Activated naive CD4-positive, alpha-beta T cell treated with anti-CD3 and anti-CD28 coated beads, Interleukin-2, amount 50 U/mL, for 24 hours (primary cell): ENCODE data around the gene DUSP1.

ENCODE experiments used
- H3K27ac Mint-ChIP-seq: one replicate; pipeline ENCODE4 v1.8.0; 2021; ENCODE audit warnings: mild to moderate bottlenecking, mixed read lengths
- H3K27me3 Mint-ChIP-seq: one replicate; pipeline ENCODE4 v1.8.0; 2021; ENCODE audit warnings: mixed read lengths
- H3K36me3 Mint-ChIP-seq: one replicate; pipeline ENCODE4 v1.8.0; 2021; ENCODE audit warnings: mixed read lengths
- H3K4me1 Mint-ChIP-seq: one replicate; pipeline ENCODE4 v1.8.0; 2021; ENCODE audit warnings: mixed read lengths
- H3K4me3 Mint-ChIP-seq: one replicate; pipeline ENCODE4 v1.8.0; 2021; ENCODE audit warnings: mild to moderate bottlenecking, mixed read lengths
- H3K9me3 Mint-ChIP-seq: one replicate; pipeline ENCODE4 v1.8.0; 2021; ENCODE audit warnings: mixed read lengths

Gene DUSP1

DNA sequence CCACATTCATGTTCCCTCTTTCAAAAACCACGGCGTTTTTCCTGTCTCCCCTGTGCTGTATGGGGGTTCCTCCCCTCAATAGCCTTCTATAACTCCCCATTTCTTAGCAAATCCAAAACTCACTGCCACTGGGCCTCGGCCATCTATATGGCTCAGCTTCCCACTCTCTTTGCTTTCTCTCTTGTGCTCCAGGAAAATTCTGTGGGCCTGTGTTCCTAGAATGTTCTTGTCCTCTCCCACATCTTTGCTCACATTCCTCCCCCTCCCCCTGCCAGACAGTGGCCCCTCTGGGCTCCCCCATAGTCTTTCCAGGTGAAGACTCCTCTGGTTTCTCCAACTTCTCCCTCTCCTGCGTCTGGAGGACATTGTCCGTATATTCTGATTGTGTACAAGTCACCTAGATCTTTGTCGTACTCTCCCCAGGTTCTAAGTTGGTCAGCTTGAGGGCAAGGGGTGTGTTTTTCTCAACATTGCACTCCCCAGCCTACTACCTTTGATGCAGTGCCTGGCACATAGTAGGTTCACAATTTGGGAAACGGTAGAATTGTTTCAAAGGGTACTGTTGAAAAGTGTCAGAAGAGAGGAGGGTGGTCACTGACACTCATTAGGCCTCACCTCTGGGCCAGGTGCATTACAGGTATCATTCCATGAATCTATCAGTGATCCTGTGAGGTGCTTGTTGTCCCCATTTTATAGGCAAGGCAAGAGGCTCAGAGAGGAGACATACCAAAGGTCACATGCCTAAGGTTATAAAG, 3.7 kb upstream of the DUSP1 start:
- Mint-ChIP-seq H3K36me3 (no peaks in the 10 kb centered on the region), H3K4me3 (no peak overlapping the region), H3K27me3 (no peaks in the 10 kb centered on the region), H3K27ac (peak overlapping the region; percentile 15), H3K9me3 (no peaks in the 10 kb centered on the region), H3K4me1 (peaks cover 59% of the 10 kb centered on the region)

GRCh38 chr5:172773481-172774469, 2.8 kb upstream of the DUSP1 start:
- Mint-ChIP-seq H3K9me3 (no peaks in the 10 kb centered on the region), H3K27me3 (no peaks in the 10 kb centered on the region), H3K36me3 (peaks cover 5% of the 10 kb centered on the region), H3K4me3 (peak overlapping the region; percentile 69), H3K27ac (peak overlapping the region; percentile 78), H3K4me1 (peaks cover 69% of the 10 kb centered on the region)

DNA sequence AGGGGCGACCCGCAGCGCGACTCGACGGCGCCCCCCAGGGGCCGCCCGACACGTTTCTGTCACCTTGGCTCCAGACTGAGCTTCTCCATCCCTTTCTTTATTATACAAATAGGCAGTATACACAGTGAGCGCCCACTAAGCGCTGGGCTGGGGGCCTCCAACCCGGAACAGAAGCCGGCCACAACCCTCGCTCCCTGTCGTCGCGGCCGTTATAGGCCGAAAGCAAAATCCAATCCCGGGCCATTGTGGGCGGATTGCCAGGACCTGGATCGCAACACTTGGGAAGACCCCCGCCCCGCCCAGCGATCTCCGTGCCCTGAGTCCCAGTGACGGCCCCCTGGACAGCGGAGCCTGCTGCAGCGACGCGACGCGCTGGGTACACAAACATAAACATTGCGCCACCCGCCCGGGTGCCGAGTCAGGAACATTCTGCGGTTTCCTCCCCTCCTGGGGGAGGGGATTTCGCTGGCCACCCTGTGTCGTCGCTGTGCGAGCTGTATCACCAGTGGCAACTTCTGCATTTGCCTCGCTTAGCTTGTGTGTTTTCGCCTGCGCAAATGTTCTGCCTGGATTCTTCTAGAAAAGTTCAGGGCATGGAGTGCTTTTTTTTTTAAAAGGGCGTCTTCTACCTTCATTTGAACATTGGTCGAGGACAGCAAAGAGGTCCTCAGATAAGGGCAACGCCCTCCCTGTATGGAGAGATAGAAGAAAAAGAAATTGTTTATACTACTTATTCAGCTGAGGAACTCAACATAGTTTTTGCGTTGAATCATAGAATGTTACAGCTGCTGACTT, 1.3 kb upstream of the DUSP1 start:
- Mint-ChIP-seq H3K4me1 (peaks cover 70% of the 10 kb centered on the region), H3K4me3 (peak overlapping the region; percentile 90), H3K27ac (peak overlapping the region; percentile 97), H3K27me3 (no peaks in the 10 kb centered on the region), H3K36me3 (peaks cover 11% of the 10 kb centered on the region), H3K9me3 (no peaks in the 10 kb centered on the region)

- H3K36me3 Mint-ChIP-seq, result peaks cover 11% of the 10 kb centered on the region
- peak overlapping the region; percentile 97 for H3K27ac Mint-ChIP-seq
- peaks cover 68% of the 10 kb centered on the region for H3K4me1 Mint-ChIP-seq
- no peaks in the 10 kb centered on the region for H3K9me3 Mint-ChIP-seq
- H3K4me3 Mint-ChIP-seq, result peak overlapping the region; percentile 90
- no peaks in the 10 kb centered on the region for H3K27me3 Mint-ChIP-seq
Measured at GRCh38 chr5:172771439-172772111, 580 bp upstream of the DUSP1 start.

DNA sequence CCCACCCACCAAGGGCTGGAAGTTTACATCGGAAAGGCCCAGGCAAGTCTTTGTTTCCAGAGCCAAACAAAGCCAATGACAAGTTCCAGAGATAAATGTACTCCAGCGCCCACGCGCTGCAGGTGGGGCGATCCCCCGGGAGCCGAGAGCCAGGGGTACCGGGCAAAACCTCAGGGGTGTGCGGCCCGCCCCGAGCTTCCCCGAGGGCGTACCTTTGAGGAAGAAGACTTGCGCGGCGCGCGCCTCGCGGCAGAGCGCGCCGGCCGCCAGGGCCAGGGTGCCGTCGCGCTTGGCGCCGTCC, 671 bp downstream of the DUSP1 start:
- Mint-ChIP-seq H3K36me3 (peaks cover 11% of the 10 kb centered on the region), H3K27ac (peak overlapping the region; percentile 89), H3K4me1 (peaks cover 74% of the 10 kb centered on the region), H3K4me3 (peak overlapping the region; percentile 82), H3K9me3 (no peaks in the 10 kb centered on the region), H3K27me3 (no peaks in the 10 kb centered on the region)

GRCh38 chr5:172769616-172770373, 1.2 kb downstream of the DUSP1 start:
- Mint-ChIP-seq H3K27me3 (no peaks in the 10 kb centered on the region), H3K4me3 (peak overlapping the region; percentile 82), H3K4me1 (peaks cover 77% of the 10 kb centered on the region), H3K27ac (peak overlapping the region; percentile 89), H3K9me3 (no peaks in the 10 kb centered on the region), H3K36me3 (peaks cover 11% of the 10 kb centered on the region)

- Mint-ChIP-seq H3K4me1 (peaks cover 76% of the 10 kb centered on the region), H3K9me3 (no peaks in the 10 kb centered on the region), H3K27ac (peak overlapping the region; percentile 84), H3K27me3 (no peaks in the 10 kb centered on the region), H3K4me3 (peak overlapping the region; percentile 82), H3K36me3 (peaks cover 11% of the 10 kb centered on the region)
Measured at GRCh38 chr5:172769342-172769615, 1.7 kb downstream of the DUSP1 start.

- H3K4me1 Mint-ChIP-seq, result peaks cover 73% of the 10 kb centered on the region
- peak overlapping the region; percentile 68 for H3K27ac Mint-ChIP-seq
- no peaks in the 10 kb centered on the region for H3K9me3 Mint-ChIP-seq
- no peaks in the 10 kb centered on the region for H3K27me3 Mint-ChIP-seq
- peak overlapping the region; percentile 82 for H3K4me3 Mint-ChIP-seq
- H3K36me3 Mint-ChIP-seq, result peaks cover 11% of the 10 kb centered on the region
Measured at GRCh38 chr5:172768573-172769341, 2.2 kb downstream of the DUSP1 start.

DNA sequence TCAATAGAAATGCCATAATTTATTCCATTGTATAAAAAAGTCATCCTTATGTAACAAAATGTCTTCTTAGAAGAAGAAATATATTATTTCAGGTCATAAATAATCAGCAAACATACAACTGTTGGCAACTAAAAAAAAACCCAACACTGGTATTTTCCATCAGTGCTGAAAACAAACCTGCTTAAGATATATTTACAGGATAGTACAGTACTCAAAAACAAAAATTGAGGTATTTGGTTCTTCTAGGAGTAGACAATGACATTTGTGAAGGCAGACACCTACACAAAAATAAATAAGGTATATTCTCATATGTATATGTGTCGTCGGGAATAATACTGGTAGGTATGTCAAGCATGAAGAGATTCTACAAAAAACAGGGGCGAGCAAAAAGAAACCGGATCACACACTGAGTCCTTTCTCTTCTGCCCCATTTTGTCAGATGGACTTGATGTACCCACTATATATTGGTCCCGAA, 2.9 kb downstream of the DUSP1 start:
- no peaks in the 10 kb centered on the region for H3K9me3 Mint-ChIP-seq
- peaks cover 67% of the 10 kb centered on the region for H3K4me1 Mint-ChIP-seq
- H3K4me3 Mint-ChIP-seq, result peak overlapping the region; percentile 82

DNA sequence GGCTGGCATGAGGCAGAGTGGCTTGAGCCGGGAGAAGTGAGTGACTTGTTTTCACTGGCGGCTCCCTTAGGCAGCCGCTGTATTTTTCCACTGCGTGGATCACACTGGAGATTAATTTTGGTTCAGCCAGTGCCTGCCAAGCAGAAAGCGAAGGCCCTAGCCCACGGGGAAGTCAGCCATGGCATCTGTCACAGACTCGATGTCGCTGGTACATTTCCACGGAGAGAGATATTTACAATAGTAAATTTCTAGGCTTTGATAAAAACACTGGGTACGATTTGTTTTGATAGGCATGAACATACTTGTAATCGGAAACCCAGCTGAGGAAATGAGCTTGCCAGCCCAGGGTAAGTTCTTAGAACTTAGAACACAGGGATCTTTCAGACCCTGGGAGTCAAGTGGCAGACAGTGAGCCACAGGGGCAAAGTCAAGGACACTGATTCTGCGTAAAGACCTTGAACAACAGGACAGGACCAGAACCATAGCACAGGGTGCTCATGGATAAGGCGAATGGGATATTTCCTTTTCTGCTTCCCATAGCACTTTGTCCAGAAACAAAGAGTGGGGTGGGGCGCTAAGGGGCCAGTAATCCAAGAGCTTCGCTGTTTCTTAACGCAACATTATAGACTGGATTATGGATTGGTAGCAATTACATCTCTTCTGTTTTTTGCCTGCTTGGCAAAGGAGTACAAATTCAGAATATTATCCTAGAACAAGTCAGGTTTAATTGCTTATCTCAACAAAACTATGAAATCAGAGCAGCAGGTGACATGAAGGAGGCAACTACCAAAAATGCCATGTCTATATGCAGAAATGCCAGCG, 4.5 kb downstream of the DUSP1 start:
- Mint-ChIP-seq H3K27ac (no peak overlapping the region), H3K36me3 (peaks cover 11% of the 10 kb centered on the region), H3K9me3 (no peaks in the 10 kb centered on the region), H3K4me1 (peaks cover 54% of the 10 kb centered on the region), H3K4me3 (no peak overlapping the region), H3K27me3 (no peaks in the 10 kb centered on the region)

More for the DNA sequence above, 2.9 kb downstream of the DUSP1 start:
- Mint-ChIP-seq H3K36me3 (peaks cover 11% of the 10 kb centered on the region), H3K27me3 (no peaks in the 10 kb centered on the region), H3K27ac (peak overlapping the region; percentile 46)

DNA sequence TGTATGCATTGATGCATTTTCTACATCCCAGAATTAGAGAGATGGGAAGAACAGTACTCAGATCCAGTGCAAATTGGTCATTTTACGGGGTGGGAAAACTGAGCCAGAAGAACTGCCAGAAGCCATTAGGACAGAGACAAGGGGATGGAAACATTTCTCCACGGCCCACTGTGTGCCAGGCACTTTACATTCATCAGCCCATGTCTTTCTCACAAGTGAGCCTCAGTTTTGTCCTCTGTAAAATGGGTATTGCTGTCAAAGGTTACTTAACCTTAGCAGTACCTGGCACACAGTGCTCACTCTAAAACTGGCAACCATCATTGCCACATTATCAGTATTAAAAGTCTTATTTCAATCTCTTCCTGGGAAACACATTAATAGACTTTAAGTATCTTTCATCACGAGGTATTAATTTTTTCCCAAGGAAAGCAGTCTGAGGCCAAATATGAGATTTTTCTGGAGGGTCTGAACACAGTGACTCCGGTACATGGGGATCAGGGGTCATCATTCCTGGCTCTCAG, 5.2 kb downstream of the DUSP1 start:
- H3K36me3 Mint-ChIP-seq, result peaks cover 11% of the 10 kb centered on the region

DNA sequence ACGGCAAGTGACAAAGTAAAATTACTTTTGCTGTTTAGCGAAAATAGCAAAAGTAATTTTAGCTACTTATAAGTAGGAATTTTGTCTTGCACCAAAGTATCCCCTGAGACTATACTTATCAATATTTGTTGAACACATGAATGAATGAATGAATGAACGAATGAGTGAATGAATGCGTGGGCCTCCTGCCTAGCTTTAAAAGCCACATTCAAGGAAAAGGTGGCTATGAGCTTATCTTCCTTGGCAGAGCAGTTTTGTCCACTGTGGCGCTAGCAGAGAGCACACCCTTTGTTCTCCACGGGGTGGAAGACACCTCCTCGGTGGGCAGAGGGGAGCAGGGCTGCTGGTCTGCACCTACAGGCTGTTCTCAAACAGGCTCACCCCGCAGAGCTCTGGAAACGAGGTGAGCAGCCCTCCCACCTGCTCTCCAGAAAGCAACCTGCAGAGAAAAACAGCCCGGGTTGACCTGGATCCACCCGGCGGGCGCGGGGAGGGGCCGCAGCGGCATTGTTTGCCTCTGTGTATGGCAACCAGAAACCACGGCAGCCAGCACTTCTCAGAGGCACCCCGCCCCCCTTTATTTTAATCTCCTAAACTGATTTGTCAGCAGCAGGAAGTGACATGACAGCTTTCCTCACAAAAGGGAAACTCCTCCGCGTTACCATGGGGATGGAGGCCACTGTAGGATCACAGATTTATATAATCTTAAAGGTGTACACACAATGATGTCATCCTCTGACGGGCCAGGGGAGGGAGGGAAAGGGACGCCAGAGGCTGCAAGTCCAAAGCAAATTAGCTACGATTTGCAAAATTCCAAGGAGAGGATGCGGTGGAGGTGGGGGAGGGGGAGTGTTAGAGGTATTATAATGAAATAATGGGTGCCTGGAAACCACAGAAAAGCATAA, 5.9 kb downstream of the DUSP1 start:
- H3K27ac Mint-ChIP-seq, result peak overlapping the region; percentile 93
- H3K9me3 Mint-ChIP-seq, result no peaks in the 10 kb centered on the region
- H3K36me3 Mint-ChIP-seq, result peaks cover 11% of the 10 kb centered on the region
- peak overlapping the region; percentile 87 for H3K4me3 Mint-ChIP-seq
- H3K27me3 Mint-ChIP-seq, result no peaks in the 10 kb centered on the region
- H3K4me1 Mint-ChIP-seq, result peaks cover 57% of the 10 kb centered on the region

More for the DNA sequence above, 5.2 kb downstream of the DUSP1 start:
- peaks cover 58% of the 10 kb centered on the region for H3K4me1 Mint-ChIP-seq
- peak overlapping the region; percentile 87 for H3K4me3 Mint-ChIP-seq
- no peaks in the 10 kb centered on the region for H3K27me3 Mint-ChIP-seq
- H3K9me3 Mint-ChIP-seq, result no peaks in the 10 kb centered on the region
- H3K27ac Mint-ChIP-seq, result peak overlapping the region; percentile 38
